Glutamatergic neuron (in vitro differentiated cells): ENCODE results near the gene IFT81. TPM values are rescaled to one million over a fixed set of nuclear protein-coding genes. Genes with fewer than 3 reads are reported as not detected.

Experiments
- DNase-seq: peaks from one replicate; pipeline ENCODE4 v3.0.0; 2022
- H3K27ac Mint-ChIP-seq: one replicate; pipeline ENCODE4 v1.8.0; 2020; ENCODE audit warnings: mild to moderate bottlenecking, mixed read lengths, inconsistent platforms; ENCODE audit not compliant: unreplicated experiment
- H3K27me3 Mint-ChIP-seq: one replicate; pipeline ENCODE4 v1.8.0; 2020; ENCODE audit warnings: mild to moderate bottlenecking, moderate library complexity, mixed read lengths, inconsistent platforms; ENCODE audit not compliant: unreplicated experiment
- H3K36me3 Mint-ChIP-seq: one replicate; pipeline ENCODE4 v1.8.0; 2020; ENCODE audit warnings: mild to moderate bottlenecking, mixed read lengths, inconsistent platforms; ENCODE audit not compliant: unreplicated experiment
- H3K4me1 Mint-ChIP-seq: one replicate; pipeline ENCODE4 v1.8.0; 2020; ENCODE audit warnings: mild to moderate bottlenecking, low read depth, mixed read lengths, inconsistent platforms; ENCODE audit not compliant: unreplicated experiment
- H3K4me3 Mint-ChIP-seq: one replicate; pipeline ENCODE4 v1.8.0; 2020; ENCODE audit warnings: mild to moderate bottlenecking, mixed read lengths, inconsistent platforms; ENCODE audit not compliant: unreplicated experiment
- H3K9me3 Mint-ChIP-seq: one replicate; pipeline ENCODE4 v1.8.0; 2020; ENCODE audit warnings: mild to moderate bottlenecking, moderate library complexity, mixed read lengths, inconsistent platforms; ENCODE audit not compliant: unreplicated experiment
- CTCF ChIP-seq: fragments of 200-600 bp; sonication (generic); IDR thresholded peaks from one replicate; pipeline ENCODE4 v1.5.0; 2021; ENCODE audit not compliant: partially characterized antibody, unreplicated experiment
- total RNA-seq: library from RNA; stranded (reverse); fragmentation: NEBNext Ultra II Directional; extraction: Animal tissue kit (Norgen Biotek cat#: 25700); gene quantifications from one replicate; pipeline ENCODE4 v1.2.1, GENCODE V29; 2021; ENCODE audit not compliant: unreplicated experiment

IFT81 gene
- total RNA-seq, 1 donor from 2014 or later: 27.6 TPM

GRCh38 chr12:110230655-110231054 is 106.5 kb downstream of the IFT81 start:
- Mint-ChIP-seq H3K4me3 (no peak overlapping the region), H3K27ac (no peak overlapping the region), H3K9me3 (peaks cover 3% of the 10 kb centered on the region), H3K4me1 (peaks cover 3% of the 10 kb centered on the region), H3K36me3 (peaks cover 4% of the 10 kb centered on the region), H3K27me3 (no peaks in the 10 kb centered on the region)
- no peak for TF ChIP-seq CTCF
- no peak for DNase-seq

GRCh38 chr12:110233212-110233903 is 109.2 kb downstream of the IFT81 start:
- Mint-ChIP-seq H3K9me3 (peaks cover 2% of the 10 kb centered on the region), H3K4me3 (no peak overlapping the region), H3K27me3 (peaks cover 2% of the 10 kb centered on the region), H3K4me1 (peaks cover 3% of the 10 kb centered on the region), H3K36me3 (no peaks in the 10 kb centered on the region), H3K27ac (no peak overlapping the region)
- DNase-seq: no peak
- no peak for TF ChIP-seq CTCF

- Mint-ChIP-seq H3K27ac (no peak overlapping the region), H3K9me3 (peaks cover 2% of the 10 kb centered on the region), H3K36me3 (no peaks in the 10 kb centered on the region), H3K27me3 (peaks cover 2% of the 10 kb centered on the region), H3K4me3 (no peak overlapping the region), H3K4me1 (peaks cover 3% of the 10 kb centered on the region)
- TF ChIP-seq CTCF: no peak
- DNase-seq: no peak
Measured at GRCh38 chr12:110234331-110234751, 110.2 kb downstream of the IFT81 start.

- TF ChIP-seq CTCF: no peak
- Mint-ChIP-seq H3K27ac (no peak overlapping the region), H3K27me3 (peaks cover 2% of the 10 kb centered on the region), H3K4me1 (peaks cover 3% of the 10 kb centered on the region), H3K36me3 (no peaks in the 10 kb centered on the region), H3K4me3 (no peak overlapping the region), H3K9me3 (peaks cover 2% of the 10 kb centered on the region)
- no peak for DNase-seq
Measured at GRCh38 chr12:110234755-110235154, 110.6 kb downstream of the IFT81 start.

GRCh38 chr12:110235383-110235782 is 111.2 kb downstream of the IFT81 start:
- Mint-ChIP-seq H3K36me3 (peaks cover 4% of the 10 kb centered on the region), H3K27ac (no peak overlapping the region), H3K27me3 (peaks cover 4% of the 10 kb centered on the region), H3K4me1 (peaks cover 3% of the 10 kb centered on the region), H3K9me3 (peaks cover 2% of the 10 kb centered on the region), H3K4me3 (no peak overlapping the region)
- DNase-seq: no peak
- TF ChIP-seq CTCF: no peak
